ENCODE measurements around the gene CA7. TPM values are rescaled to one million over a fixed set of nuclear protein-coding genes. Genes with fewer than 3 reads are reported as not detected.
"Not testable (repeated sequence)": the region's sequence is repeated elsewhere in the genome, so short reads cannot be mapped to it uniquely, and the experiment has no call there.

CA7 gene
- total RNA-seq, 1 donor from 2014 or later = not detected

DNA sequence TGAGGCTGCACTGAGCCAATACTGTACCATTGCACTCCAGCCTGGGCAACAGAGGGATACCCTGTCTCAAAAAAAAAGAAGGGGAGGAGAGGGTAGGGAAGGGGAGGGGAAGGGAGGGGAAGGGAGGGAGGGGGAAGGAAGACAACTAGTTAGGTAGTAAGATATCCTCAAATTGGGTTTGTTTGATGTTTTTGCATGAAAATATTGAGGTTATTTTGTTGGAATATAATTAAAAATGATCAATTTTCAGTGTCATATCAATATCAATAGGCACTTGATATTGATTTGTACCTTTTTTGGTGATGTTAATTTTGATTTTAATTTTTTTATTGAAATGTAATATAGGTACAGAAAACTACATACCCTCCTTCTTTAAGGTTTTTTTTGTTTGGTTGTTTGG, 19.5 kb downstream of the CA7 start:
- intact Hi-C loops (cut with micrococcal nuclease) = loop anchor here (10.0 kb wide), 1 partner anchor 139 kb away; no protein-coding TSS in a partner anchor
- TF ChIP-seq, protein P1, sequence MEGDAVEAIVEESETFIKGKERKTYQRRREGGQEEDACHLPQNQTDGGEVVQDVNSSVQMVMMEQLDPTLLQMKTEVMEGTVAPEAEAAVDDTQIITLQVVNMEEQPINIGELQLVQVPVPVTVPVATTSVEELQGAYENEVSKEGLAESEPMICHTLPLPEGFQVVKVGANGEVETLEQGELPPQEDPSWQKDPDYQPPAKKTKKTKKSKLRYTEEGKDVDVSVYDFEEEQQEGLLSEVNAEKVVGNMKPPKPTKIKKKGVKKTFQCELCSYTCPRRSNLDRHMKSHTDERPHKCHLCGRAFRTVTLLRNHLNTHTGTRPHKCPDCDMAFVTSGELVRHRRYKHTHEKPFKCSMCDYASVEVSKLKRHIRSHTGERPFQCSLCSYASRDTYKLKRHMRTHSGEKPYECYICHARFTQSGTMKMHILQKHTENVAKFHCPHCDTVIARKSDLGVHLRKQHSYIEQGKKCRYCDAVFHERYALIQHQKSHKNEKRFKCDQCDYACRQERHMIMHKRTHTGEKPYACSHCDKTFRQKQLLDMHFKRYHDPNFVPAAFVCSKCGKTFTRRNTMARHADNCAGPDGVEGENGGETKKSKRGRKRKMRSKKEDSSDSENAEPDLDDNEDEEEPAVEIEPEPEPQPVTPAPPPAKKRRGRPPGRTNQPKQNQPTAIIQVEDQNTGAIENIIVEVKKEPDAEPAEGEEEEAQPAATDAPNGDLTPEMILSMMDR (IDR thresholded peaks at IDR 0.05; ENCODE audit: borderline replicate concordance) = no peak
- H3K4me1 ChIP-seq = peaks cover 12% of the 10 kb centered on the region

GRCh38 chr16:66869424-66869823, 25.2 kb downstream of the CA7 start:
- TF ChIP-seq, protein P1 (IDR thresholded peaks at IDR 0.05; ENCODE audit: borderline replicate concordance) = no peak
- Histone ChIP-seq H3K36me3 (no peaks in the 10 kb centered on the region), H3K4me3 (no peak overlapping the region), H3K27me3 (ENCODE audit: low read depth) (no peaks in the 10 kb centered on the region), H3K9me3 (replicated peaks) (no peaks in the 10 kb centered on the region), H3K4me1 (peaks cover 11% of the 10 kb centered on the region), H3K27ac (replicated peaks) (no peak overlapping the region)
- intact Hi-C loops (cut with micrococcal nuclease) = loop anchor here (10.0 kb wide), 1 partner anchor 145 kb away; no protein-coding TSS in a partner anchor
- no peak for DNase-seq

More for the DNA sequence above, 19.5 kb downstream of the CA7 start:
- no peak overlapping the region for H3K4me3 ChIP-seq
- no peak for DNase-seq
- H3K27me3 ChIP-seq (ENCODE audit: low read depth) = no peaks in the 10 kb centered on the region
- no peaks in the 10 kb centered on the region for H3K36me3 ChIP-seq
- no peaks in the 10 kb centered on the region for H3K9me3 ChIP-seq (replicated peaks)
- no peak overlapping the region for H3K27ac ChIP-seq (replicated peaks)

- H3K9me3 ChIP-seq (replicated peaks); H3K27me3 ChIP-seq (ENCODE audit: low read depth); intact Hi-C loops (cut with micrococcal nuclease); H3K36me3 ChIP-seq; DNase-seq; H3K27ac ChIP-seq (replicated peaks); H3K4me3 ChIP-seq: not testable (repeated sequence)
- H3K4me1 ChIP-seq = peaks cover 11% of the 10 kb centered on the region
These were observed 27.1 kb downstream of the CA7 start for GRCh38 chr16:66871363-66871762.

DNA sequence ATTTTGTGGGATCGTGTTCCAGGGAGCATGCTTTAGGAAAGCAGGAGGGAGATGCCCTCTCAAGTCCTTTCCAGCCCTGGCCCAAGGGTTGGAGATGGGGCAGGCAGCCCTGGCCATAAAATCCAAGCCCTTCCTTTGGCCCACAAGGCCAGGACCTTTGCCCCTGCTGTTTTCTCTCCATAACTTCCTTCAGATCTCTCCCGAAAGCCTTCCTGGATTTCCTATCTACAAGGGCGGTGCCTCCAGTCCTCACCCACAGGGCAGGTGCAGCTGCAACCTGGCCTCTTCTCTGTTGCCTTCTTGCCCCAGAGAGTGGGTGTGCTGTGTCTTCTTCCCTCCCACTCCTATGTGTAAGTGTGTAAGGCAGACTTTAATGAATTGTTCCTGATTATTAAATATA, 27.6 kb downstream of the CA7 start:
- no peak for DNase-seq
- TF ChIP-seq, protein P1 (IDR thresholded peaks at IDR 0.05; ENCODE audit: borderline replicate concordance) = no peak
- intact Hi-C loops (cut with micrococcal nuclease) = no loop called here
- Histone ChIP-seq H3K27me3 (ENCODE audit: low read depth) (no peaks in the 10 kb centered on the region), H3K4me3 (no peak overlapping the region), H3K27ac (replicated peaks) (no peak overlapping the region), H3K9me3 (replicated peaks) (no peaks in the 10 kb centered on the region), H3K4me1 (peaks cover 11% of the 10 kb centered on the region), H3K36me3 (no peaks in the 10 kb centered on the region)

DNA sequence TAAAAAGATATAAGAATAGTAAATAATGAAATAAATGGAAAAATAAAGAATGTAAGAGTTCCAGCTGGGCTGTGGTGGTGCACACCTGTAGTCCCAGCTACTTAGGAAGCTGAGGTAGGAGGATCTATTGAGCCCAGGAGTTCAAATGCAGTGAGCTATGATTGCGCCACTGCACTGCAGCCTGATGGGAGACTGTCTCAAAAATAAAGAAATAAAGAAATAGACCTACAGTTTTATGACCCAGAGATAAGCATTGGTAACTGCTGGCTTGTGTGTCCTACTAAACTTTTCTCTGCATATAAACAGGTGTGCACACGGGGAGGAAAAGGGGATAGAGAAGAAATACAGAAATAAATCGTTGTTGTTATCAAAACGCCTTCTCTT, 28.3 kb downstream of the CA7 start:
- no peak for DNase-seq
- Histone ChIP-seq H3K4me3 (peak overlapping the region; percentile 56), H3K27me3 (ENCODE audit: low read depth) (no peaks in the 10 kb centered on the region), H3K36me3 (no peaks in the 10 kb centered on the region), H3K27ac (replicated peaks) (peak overlapping the region; percentile 72), H3K4me1 (peaks cover 11% of the 10 kb centered on the region), H3K9me3 (replicated peaks) (no peaks in the 10 kb centered on the region)
- intact Hi-C loops (cut with micrococcal nuclease) = no loop called here
- TF ChIP-seq, protein P1 (IDR thresholded peaks at IDR 0.05; ENCODE audit: borderline replicate concordance) = no peak

DNA sequence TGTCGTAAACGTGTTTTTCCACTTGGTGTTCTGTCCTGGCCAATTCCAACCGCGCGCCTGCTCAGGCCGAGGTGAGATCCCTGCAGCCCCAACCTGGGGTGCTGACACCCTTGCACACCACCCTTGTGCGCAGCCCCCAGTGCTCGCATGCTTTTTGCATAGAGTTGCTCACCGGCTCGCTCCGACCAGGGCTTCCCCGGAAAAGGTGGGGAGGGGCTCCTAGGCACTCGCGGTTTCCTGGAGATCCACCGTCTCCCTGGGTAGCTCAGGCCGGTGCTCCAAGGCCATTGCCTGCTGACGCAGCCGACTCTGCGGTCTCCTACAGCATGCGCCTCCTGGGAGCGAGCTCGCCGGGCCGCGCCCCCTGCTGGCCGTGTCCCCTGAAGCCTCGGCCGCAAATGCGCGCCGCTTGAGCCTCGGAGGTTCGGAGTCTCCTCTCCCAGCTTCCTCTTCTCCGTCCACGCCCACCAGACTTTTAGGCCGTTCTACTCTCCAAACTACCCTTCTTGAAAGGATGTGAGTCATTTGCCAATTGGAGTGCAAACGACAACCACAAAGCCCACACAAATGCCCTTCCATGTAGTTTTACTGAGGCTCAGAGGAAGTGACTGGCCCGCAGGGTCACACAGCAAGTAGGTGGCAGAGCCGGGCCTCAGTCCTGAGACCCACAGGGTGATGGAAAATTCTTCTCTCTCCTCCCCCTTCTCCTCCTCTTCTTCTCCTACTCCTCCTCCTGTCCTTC, 28.9 kb downstream of the CA7 start:
- H3K27ac ChIP-seq (replicated peaks) = peak overlapping the region; percentile 72
- no peaks in the 10 kb centered on the region for H3K9me3 ChIP-seq (replicated peaks)
- TF ChIP-seq, protein P1 (IDR thresholded peaks at IDR 0.05; ENCODE audit: borderline replicate concordance) = peak; percentile 96
- H3K36me3 ChIP-seq = no peaks in the 10 kb centered on the region
- peaks cover 11% of the 10 kb centered on the region for H3K4me1 ChIP-seq
- DNase-seq = peak; percentile 92
- intact Hi-C loops (cut with micrococcal nuclease) = no loop called here
- H3K27me3 ChIP-seq (ENCODE audit: low read depth) = no peaks in the 10 kb centered on the region
- peak overlapping the region; percentile 56 for H3K4me3 ChIP-seq
